ENCODE results near the gene ESPN.

ESPN gene

GRCh38 chr1:6467744-6468688 is 43.4 kb downstream of the ESPN start:
- H2AFZ ChIP-seq (ENCODE audit: insufficient read depth, low read length, poor library complexity): no peak overlapping the region
- H3K14ac ChIP-seq (ENCODE audit: low read length): no peak overlapping the region
- H3K23ac ChIP-seq (ENCODE audit: low read length): no peak overlapping the region
- H3K79me2 ChIP-seq (ENCODE audit: control insufficient read depth, insufficient read depth, low read length, poor library complexity): no peaks in the 10 kb centered on the region
- no peak for DNase-seq
- H2AK5ac ChIP-seq (ENCODE audit: low read length): no peak overlapping the region
- no peak overlapping the region for H2BK12ac ChIP-seq (ENCODE audit: low read length)
- no CpG with 5 or more reads among the region's 30 CpGs for WGBS (ENCODE audit: extremely low coverage, insufficient coverage, insufficient read length)
- H4K91ac ChIP-seq (ENCODE audit: low read depth, low read length): no peak overlapping the region
- no peak overlapping the region for H3K9ac ChIP-seq (ENCODE audit: low read length)
- H3K4me2 ChIP-seq (ENCODE audit: low read length): no peak overlapping the region
- H3K4ac ChIP-seq (ENCODE audit: low read depth, low read length): no peak overlapping the region
- H4K12ac ChIP-seq (ENCODE audit: low read depth, low read length): no peak overlapping the region
- no peak overlapping the region for H2BK120ac ChIP-seq (ENCODE audit: insufficient read depth, low read length, poor library complexity)
- H3K18ac ChIP-seq (ENCODE audit: low read length): no peak overlapping the region
- H3K27ac ChIP-seq (ENCODE audit: low read depth, low read length): no peak overlapping the region
- no peaks in the 10 kb centered on the region for H3K27me3 ChIP-seq (ENCODE audit: insufficient read depth, low read length)
- H3K4me3 ChIP-seq (ENCODE audit: low read depth, low read length): no peak overlapping the region
- H3K9me3 ChIP-seq (ENCODE audit: insufficient read depth, low read depth, low read length): peaks cover 4% of the 10 kb centered on the region
- H2BK5ac ChIP-seq (ENCODE audit: low read depth, low read length, poor library complexity): no peak overlapping the region
- H3K4me1 ChIP-seq (ENCODE audit: control insufficient read depth in 1 of 2, insufficient read depth in 2 of 2, low read length in 2 of 2): no peaks in the 10 kb centered on the region
- H3K79me1 ChIP-seq (ENCODE audit: low read length): no peaks in the 10 kb centered on the region
- H4K8ac ChIP-seq (ENCODE audit: low read depth, low read length): no peak overlapping the region
- H3K36me3 ChIP-seq (ENCODE audit: control insufficient read depth in 1 of 2, insufficient read depth in 2 of 2, low read length in 2 of 2): peaks cover 77 to 87% of the 10 kb centered on the region in 2 experiments

- H4K12ac ChIP-seq (ENCODE audit: low read depth, low read length): no peak overlapping the region
- H2BK12ac ChIP-seq (ENCODE audit: low read length): no peak overlapping the region
- DNase-seq: no peak
- no peaks in the 10 kb centered on the region for H3K79me2 ChIP-seq (ENCODE audit: control insufficient read depth, insufficient read depth, low read length, poor library complexity)
- peaks cover 4% of the 10 kb centered on the region for H3K9me3 ChIP-seq (ENCODE audit: insufficient read depth, low read depth, low read length)
- H4K91ac ChIP-seq (ENCODE audit: low read depth, low read length): no peak overlapping the region
- no peak overlapping the region for H3K23ac ChIP-seq (ENCODE audit: low read length)
- no peak overlapping the region for H2AK5ac ChIP-seq (ENCODE audit: low read length)
- no peak overlapping the region for H3K14ac ChIP-seq (ENCODE audit: low read length)
- H2BK120ac ChIP-seq (ENCODE audit: insufficient read depth, low read length, poor library complexity): no peak overlapping the region
- no peak overlapping the region for H3K4me2 ChIP-seq (ENCODE audit: low read length)
- no peak overlapping the region for H4K8ac ChIP-seq (ENCODE audit: low read depth, low read length)
- no peak overlapping the region for H3K9ac ChIP-seq (ENCODE audit: low read length)
- no peak overlapping the region for H2BK5ac ChIP-seq (ENCODE audit: low read depth, low read length, poor library complexity)
- no peak overlapping the region for H3K4ac ChIP-seq (ENCODE audit: low read depth, low read length)
- no peak overlapping the region for H3K27ac ChIP-seq (ENCODE audit: low read depth, low read length)
- WGBS (ENCODE audit: extremely low coverage, insufficient coverage, insufficient read length): no CpG with 5 or more reads among the region's 13 CpGs
- H3K18ac ChIP-seq (ENCODE audit: low read length): no peak overlapping the region
- no peaks in the 10 kb centered on the region for H3K79me1 ChIP-seq (ENCODE audit: low read length)
- H3K36me3 ChIP-seq (ENCODE audit: control insufficient read depth in 1 of 2, insufficient read depth in 2 of 2, low read length in 2 of 2): peaks cover 84 to 92% of the 10 kb centered on the region in 2 experiments
- H3K4me1 ChIP-seq (ENCODE audit: control insufficient read depth in 1 of 2, insufficient read depth in 2 of 2, low read length in 2 of 2): no peaks in the 10 kb centered on the region
- H2AFZ ChIP-seq (ENCODE audit: insufficient read depth, low read length, poor library complexity): no peak overlapping the region
- H3K4me3 ChIP-seq (ENCODE audit: low read depth, low read length): peak overlapping the region; percentile 40
- H3K27me3 ChIP-seq (ENCODE audit: insufficient read depth, low read length): no peaks in the 10 kb centered on the region
Measured at GRCh38 chr1:6468729-6469461, 44.3 kb downstream of the ESPN start.

GRCh38 chr1:6470132-6471085 is 45.8 kb downstream of the ESPN start:
- H3K4me2 ChIP-seq (ENCODE audit: low read length): no peak overlapping the region
- DNase-seq: no peak
- no peak overlapping the region for H3K4me3 ChIP-seq (ENCODE audit: low read depth, low read length)
- H2BK12ac ChIP-seq (ENCODE audit: low read length): no peak overlapping the region
- no peak overlapping the region for H4K8ac ChIP-seq (ENCODE audit: low read depth, low read length)
- H2AK5ac ChIP-seq (ENCODE audit: low read length): no peak overlapping the region
- H3K4me1 ChIP-seq (ENCODE audit: control insufficient read depth in 1 of 2, insufficient read depth in 2 of 2, low read length in 2 of 2): no peaks in the 10 kb centered on the region
- no peaks in the 10 kb centered on the region for H3K27me3 ChIP-seq (ENCODE audit: insufficient read depth, low read length)
- H3K27ac ChIP-seq (ENCODE audit: low read depth, low read length): no peak overlapping the region
- H3K4ac ChIP-seq (ENCODE audit: low read depth, low read length): no peak overlapping the region
- H3K14ac ChIP-seq (ENCODE audit: low read length): no peak overlapping the region
- H2BK120ac ChIP-seq (ENCODE audit: insufficient read depth, low read length, poor library complexity): no peak overlapping the region
- peaks cover 4% of the 10 kb centered on the region for H3K9me3 ChIP-seq (ENCODE audit: insufficient read depth, low read depth, low read length)
- no peak overlapping the region for H3K23ac ChIP-seq (ENCODE audit: low read length)
- WGBS (ENCODE audit: extremely low coverage, insufficient coverage, insufficient read length): no CpG with 5 or more reads among the region's 67 CpGs
- H2AFZ ChIP-seq (ENCODE audit: insufficient read depth, low read length, poor library complexity): no peak overlapping the region
- H3K79me2 ChIP-seq (ENCODE audit: control insufficient read depth, insufficient read depth, low read length, poor library complexity): no peaks in the 10 kb centered on the region
- H2BK5ac ChIP-seq (ENCODE audit: low read depth, low read length, poor library complexity): no peak overlapping the region
- no peak overlapping the region for H3K18ac ChIP-seq (ENCODE audit: low read length)
- no peak overlapping the region for H3K9ac ChIP-seq (ENCODE audit: low read length)
- H4K91ac ChIP-seq (ENCODE audit: low read depth, low read length): no peak overlapping the region
- H3K36me3 ChIP-seq (ENCODE audit: control insufficient read depth in 1 of 2, insufficient read depth in 2 of 2, low read length in 2 of 2): peaks cover 90% of the 10 kb centered on the region in 2 experiments
- no peaks in the 10 kb centered on the region for H3K79me1 ChIP-seq (ENCODE audit: low read length)
- H4K12ac ChIP-seq (ENCODE audit: low read depth, low read length): no peak overlapping the region
